Neural cell (in vitro differentiated cells): ENCODE measurements around the gene KHDC3L.

Source experiments
- CTCF ChIP-seq: fragments of 450-650 bp; IDR thresholded peaks from 2 replicates; pipeline ENCODE4 v1.5.1; 2014; ENCODE audit warnings: antibody characterized with exemption, mild to moderate bottlenecking, moderate library complexity; ENCODE audit not compliant: poor library complexity, severe bottlenecking
- EP300 ChIP-seq: fragments of 450-650 bp; conservative IDR thresholded peaks from 2 replicates; pipeline ENCODE4 v1.6.1; 2014; ENCODE audit warnings: antibody characterized with exemption, mild to moderate bottlenecking, moderate library complexity; ENCODE audit not compliant: poor library complexity, severe bottlenecking
- EZH2 ChIP-seq: fragments of 200-600, 300-800 bp; shearing (Covaris generic), sonication (generic); IDR thresholded peaks from 2 replicates; pipeline ENCODE4 v1.6.1; 2014; ENCODE audit warnings: antibody characterized with exemption, low read length, borderline replicate concordance, mild to moderate bottlenecking; ENCODE audit not compliant: insufficient read depth, poor library complexity, severe bottlenecking
- POLR2AphosphoS5 ChIP-seq: IDR thresholded peaks from 2 replicates; pipeline ENCODE4 v1.6.1; 2012
- RAD21 ChIP-seq: fragments of 450-650 bp; conservative IDR thresholded peaks from 2 replicates; pipeline ENCODE4 v1.6.1; 2014; ENCODE audit warnings: antibody characterized with exemption, mild to moderate bottlenecking, moderate library complexity
- REST ChIP-seq: IDR thresholded peaks from 2 replicates; pipeline ENCODE4 v1.6.1; 2012; ENCODE audit warnings: borderline replicate concordance
- SMC3 ChIP-seq: fragments of 450-650 bp; conservative IDR thresholded peaks from 2 replicates; pipeline ENCODE4 v1.6.1; 2014; ENCODE audit warnings: antibody characterized with exemption, mild to moderate bottlenecking, moderate library complexity; ENCODE audit not compliant: poor library complexity

- TF ChIP-seq CTCF (no peak), REST (no peak), POLR2AphosphoS5 (no peak), EP300 (no peak), EZH2 (no peak), RAD21 (no peak), SMC3 (no peak)
These were observed 10.1 kb downstream of the KHDC3L start for GRCh38 chr6:73372516-73372915.
